ENCODE data around the gene PCDHGA2. TPM values are rescaled to one million over a fixed set of nuclear protein-coding genes. Genes with fewer than 3 reads are reported as not detected.
"Not testable (repeated sequence)": the region's sequence is repeated elsewhere in the genome, so short reads cannot be mapped to it uniquely, and the experiment has no call there.

The PCDHGA2 gene
- total and polyA plus RNA-seq, 2 donors, result 4.1 to 5.7 TPM

DNA sequence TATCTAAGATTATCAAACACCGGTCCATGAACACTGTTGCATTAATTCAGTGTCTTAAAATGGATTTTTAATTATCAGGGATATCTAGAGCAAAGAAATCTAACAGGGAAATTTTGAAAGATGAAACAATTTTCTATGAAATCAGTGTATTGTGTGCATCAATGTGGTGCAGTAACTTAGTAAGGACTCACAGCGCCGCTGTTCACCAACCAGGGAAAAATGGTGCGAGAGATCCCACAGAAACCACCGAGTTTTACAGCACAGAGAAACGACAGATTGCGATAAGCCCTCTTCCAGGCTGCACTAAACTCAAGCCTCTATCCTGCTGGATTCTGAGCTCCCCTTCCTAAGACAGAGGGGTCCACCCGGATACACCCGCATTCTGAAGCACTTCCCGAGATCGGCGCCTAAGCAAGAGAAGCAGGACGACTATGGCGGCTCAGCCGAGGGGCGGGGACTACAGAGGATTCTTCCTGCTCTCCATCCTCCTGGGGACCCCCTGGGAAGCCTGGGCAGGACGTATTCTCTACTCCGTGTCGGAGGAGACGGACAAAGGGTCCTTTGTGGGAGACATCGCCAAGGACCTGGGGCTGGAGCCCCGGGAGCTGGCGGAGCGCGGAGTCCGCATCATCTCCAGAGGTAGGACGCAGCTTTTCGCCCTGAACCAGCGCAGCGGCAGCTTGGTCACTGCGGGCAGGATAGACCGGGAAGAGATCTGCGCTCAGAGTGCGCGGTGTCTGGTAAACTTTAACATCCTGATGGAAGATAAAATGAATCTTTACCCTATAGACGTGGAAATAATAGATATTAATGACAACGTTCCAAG lies 44.1 kb downstream of the PCDHGA2 start, which contains the start of gene PCDHGA7:
Gene PCDHGA7 (plus strand): TSS at position 274 of the 826 bp plus-strand sequence. CDS start 158 bp downstream, at position 432.
- no peak within 1 kb of the TSS for H3K4me3 ChIP-seq (ENCODE audit: low read depth, low read length)
- WGBS, result 13% methylated on average over 37 of the region's 37 CpGs
- H3K27ac ChIP-seq (ENCODE audit: low read depth), result no peak within 1 kb of the TSS
- H3K4me1 ChIP-seq (ENCODE audit: insufficient read depth), result no peaks in the 10 kb centered on the region
- DNase-seq (ENCODE audit: extremely low spot score), result no peak
- peaks cover 1% of the 10 kb centered on the region for H3K36me3 ChIP-seq (ENCODE audit: insufficient read depth)

DNA sequence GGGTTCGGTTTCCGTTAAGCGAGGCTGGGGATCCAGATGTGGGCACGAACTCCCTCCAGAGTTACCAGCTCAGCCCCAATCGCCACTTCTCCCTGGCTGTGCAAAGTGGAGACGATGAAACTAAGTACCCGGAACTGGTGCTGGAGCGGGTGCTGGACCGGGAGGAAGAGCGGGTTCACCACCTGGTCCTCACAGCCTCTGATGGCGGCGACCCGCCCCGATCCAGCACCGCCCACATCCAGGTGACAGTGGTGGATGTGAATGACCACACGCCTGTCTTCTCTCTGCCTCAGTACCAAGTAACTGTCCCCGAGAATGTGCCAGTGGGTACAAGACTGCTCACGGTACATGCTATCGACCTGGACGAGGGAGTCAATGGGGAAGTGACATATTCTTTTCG lies 44.8 kb downstream of the PCDHGA2 start:
- no peak overlapping the region for H3K4me3 ChIP-seq (ENCODE audit: low read depth, low read length)
- H3K27ac ChIP-seq (ENCODE audit: low read depth), result no peak overlapping the region
- H3K36me3 ChIP-seq (ENCODE audit: insufficient read depth), result no peaks in the 10 kb centered on the region
- DNase-seq (ENCODE audit: extremely low spot score), result no peak
- H3K4me1 ChIP-seq (ENCODE audit: insufficient read depth), result no peaks in the 10 kb centered on the region
- WGBS, result 39% methylated on average over 21 of the region's 21 CpGs

DNA sequence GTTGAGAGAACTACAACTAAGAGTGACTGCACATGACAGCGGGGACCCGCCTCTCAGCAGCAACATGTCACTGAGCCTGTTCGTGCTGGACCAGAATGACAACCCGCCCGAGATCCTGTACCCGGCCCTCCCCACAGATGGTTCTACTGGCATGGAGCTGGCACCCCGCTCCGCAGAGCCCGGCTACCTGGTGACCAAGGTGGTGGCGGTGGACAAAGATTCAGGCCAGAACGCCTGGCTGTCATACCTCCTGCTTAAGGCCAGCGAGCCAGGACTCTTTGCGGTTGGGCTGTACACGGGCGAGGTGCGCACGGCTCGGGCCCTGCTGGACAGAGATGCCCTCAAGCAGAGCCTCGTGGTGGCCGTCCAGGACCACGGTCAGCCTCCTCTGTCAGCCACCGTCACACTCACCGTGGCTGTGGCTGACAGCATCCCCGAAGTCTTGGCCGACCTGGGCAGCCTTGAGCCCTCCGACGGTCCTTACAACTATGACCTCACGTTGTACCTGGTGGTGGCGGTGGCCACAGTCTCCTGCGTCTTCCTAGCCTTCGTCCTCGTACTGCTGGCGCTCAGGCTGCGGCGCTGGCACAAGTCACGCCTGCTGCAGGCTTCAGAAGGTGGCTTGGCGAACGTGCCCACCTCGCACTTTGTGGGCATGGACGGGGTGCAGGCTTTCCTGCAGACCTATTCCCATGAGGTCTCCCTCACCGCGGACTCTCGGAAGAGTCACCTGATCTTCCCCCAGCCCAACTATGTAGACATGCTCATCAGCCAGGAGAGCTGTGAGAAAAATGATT lies 46.1 kb downstream of the PCDHGA2 start:
- WGBS, result 50% methylated on average over 43 of the region's 43 CpGs
- H3K36me3 ChIP-seq (ENCODE audit: insufficient read depth), result no peaks in the 10 kb centered on the region
- H3K27ac ChIP-seq (ENCODE audit: low read depth), result no peak overlapping the region
- DNase-seq (ENCODE audit: extremely low spot score), result no peak
- no peak overlapping the region for H3K4me3 ChIP-seq (ENCODE audit: low read depth, low read length)
- no peaks in the 10 kb centered on the region for H3K4me1 ChIP-seq (ENCODE audit: insufficient read depth)

DNA sequence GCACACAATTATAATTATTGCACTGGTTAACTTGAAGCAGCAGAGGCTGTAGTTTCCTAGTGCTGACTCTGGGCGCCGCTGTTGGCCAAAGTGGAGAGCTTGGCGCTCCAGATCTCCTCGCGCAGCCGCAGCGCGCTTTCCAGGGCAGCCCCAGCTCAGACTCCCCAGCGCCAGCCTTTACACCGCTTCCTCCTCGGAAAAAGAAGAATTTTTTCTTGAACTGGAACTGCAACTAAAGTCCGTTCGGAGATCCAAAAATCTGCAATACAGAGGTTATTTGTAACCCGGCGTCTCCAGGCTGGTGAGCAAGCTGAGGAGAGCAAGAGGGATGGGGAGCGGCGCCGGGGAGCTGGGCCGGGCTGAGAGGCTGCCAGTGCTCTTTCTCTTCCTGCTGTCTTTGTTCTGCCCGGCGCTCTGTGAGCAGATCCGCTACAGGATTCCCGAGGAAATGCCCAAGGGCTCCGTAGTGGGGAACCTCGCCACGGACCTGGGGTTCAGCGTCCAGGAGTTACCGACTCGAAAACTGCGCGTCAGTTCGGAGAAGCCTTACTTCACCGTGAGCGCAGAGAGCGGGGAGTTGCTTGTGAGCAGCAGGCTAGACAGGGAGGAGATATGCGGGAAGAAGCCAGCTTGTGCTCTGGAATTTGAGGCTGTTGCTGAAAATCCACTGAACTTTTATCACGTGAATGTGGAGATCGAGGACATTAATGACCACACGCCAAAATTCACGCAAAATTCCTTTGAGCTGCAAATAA lies 49.2 kb downstream of the PCDHGA2 start, which contains the start of gene PCDHGB4:
Gene PCDHGB4 (plus strand): TSS at position 142 of the 755 bp plus-strand sequence. CDS start 187 bp downstream, at position 329.
- not testable (repeated sequence) for DNase-seq (ENCODE audit: extremely low spot score); H3K27ac ChIP-seq (ENCODE audit: low read depth); H3K36me3 ChIP-seq (ENCODE audit: insufficient read depth); H3K4me1 ChIP-seq (ENCODE audit: insufficient read depth)
- H3K4me3 ChIP-seq (ENCODE audit: low read depth, low read length), result peak within 1 kb of the TSS; percentile 23
- WGBS, result 9% methylated on average over 19 of the region's 40 CpGs

DNA sequence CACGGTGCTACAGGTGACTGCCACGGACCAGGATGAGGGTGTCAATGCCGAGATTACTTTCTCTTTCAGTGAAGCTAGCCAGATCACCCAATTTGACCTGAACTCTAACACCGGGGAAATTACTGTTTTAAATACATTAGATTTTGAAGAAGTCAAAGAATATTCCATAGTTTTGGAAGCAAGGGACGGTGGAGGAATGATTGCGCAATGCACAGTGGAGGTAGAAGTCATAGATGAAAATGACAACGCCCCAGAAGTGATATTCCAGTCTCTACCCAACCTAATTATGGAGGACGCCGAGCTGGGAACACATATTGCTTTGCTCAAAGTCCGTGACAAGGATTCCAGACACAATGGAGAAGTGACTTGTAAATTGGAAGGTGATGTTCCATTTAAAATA lies 50.1 kb downstream of the PCDHGA2 start:
- WGBS, result 46% methylated on average over 10 of the region's 10 CpGs
- H3K36me3 ChIP-seq (ENCODE audit: insufficient read depth), result no peaks in the 10 kb centered on the region
- no peak for DNase-seq (ENCODE audit: extremely low spot score)
- H3K27ac ChIP-seq (ENCODE audit: low read depth), result no peak overlapping the region
- no peaks in the 10 kb centered on the region for H3K4me1 ChIP-seq (ENCODE audit: insufficient read depth)
- H3K4me3 ChIP-seq (ENCODE audit: low read depth, low read length), result no peak overlapping the region

DNA sequence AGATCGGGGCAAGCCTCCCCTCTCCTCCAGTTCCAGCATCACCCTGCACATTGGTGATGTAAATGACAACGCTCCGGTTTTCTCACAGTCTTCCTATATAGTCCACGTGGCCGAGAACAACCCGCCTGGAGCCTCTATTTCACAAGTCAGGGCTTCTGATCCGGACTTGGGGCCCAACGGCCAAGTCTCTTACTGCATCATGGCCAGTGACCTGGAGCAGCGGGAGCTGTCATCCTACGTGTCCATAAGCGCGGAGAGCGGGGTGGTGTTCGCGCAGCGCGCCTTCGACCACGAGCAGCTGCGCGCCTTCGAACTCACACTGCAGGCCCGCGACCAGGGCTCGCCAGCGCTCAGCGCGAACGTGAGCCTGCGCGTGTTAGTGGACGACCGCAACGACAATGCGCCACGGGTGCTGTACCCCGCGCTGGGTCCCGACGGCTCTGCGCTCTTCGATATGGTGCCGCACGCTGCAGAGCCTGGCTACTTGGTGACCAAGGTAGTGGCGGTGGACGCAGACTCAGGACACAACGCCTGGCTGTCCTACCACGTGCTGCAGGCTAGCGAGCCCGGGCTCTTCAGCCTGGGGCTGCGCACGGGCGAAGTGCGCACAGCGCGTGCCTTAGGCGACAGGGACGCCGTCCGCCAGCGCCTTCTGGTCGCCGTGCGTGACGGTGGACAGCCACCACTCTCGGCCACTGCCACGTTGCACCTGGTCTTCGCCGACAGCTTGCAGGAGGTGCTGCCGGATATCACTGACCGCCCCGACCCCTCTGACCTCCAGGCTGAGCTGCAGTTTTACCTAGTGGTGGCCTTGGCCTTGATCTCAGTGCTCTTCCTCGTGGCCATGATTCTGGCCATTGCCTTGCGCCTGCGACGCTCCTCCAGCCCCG lies 50.8 kb downstream of the PCDHGA2 start:
- Histone ChIP-seq H3K27ac (ENCODE audit: low read depth) (no peak overlapping the region), H3K4me1 (ENCODE audit: insufficient read depth) (no peaks in the 10 kb centered on the region), H3K36me3 (ENCODE audit: insufficient read depth) (no peaks in the 10 kb centered on the region), H3K4me3 (ENCODE audit: low read depth, low read length) (no peak overlapping the region)
- WGBS, result 33% methylated on average over 77 of the region's 77 CpGs
- no peak for DNase-seq (ENCODE audit: extremely low spot score)

DNA sequence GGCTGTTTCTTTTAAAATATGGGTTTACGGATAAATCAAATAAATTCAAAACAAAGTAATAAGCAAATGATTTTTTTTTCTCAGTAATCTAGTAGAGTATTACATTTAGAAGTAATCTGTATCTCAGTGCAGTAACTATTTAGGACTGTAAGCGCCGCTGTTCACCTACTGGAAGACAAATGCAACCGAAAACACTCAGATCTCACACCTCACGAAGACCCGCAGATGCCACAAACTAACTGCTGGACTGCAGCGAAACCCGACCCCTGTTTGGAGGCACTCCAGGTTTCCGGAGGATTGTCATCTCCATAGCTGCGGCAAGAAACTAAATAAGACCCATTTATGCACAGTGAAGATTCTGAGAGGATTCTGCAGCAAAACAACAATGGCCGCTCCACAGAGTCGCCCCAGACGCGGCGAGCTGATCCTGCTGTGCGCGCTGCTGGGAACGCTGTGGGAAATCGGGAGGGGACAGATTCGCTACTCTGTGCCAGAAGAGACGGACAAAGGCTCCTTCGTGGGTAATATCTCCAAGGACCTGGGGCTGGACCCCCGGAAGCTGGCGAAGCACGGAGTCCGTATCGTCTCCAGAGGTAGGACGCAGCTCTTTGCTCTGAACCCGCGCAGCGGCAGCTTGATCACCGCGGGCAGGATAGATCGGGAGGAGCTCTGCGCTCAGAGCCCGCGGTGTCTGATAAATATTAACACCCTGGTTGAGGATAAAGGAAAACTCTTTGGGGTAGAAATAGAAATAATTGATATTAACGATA lies 54.1 kb downstream of the PCDHGA2 start, which contains the start of gene PCDHGA8:
Gene PCDHGA8 (plus strand): TSS at position 205 of the 770 bp plus-strand sequence. CDS start 181 bp downstream, at position 386.
- no peaks in the 10 kb centered on the region for H3K36me3 ChIP-seq (ENCODE audit: insufficient read depth)
- DNase-seq (ENCODE audit: extremely low spot score), result no peak
- 25% methylated on average over 38 of the region's 38 CpGs for WGBS
- H3K4me1 ChIP-seq (ENCODE audit: insufficient read depth), result no peaks in the 10 kb centered on the region
- no peak within 1 kb of the TSS for H3K27ac ChIP-seq (ENCODE audit: low read depth)
- H3K4me3 ChIP-seq (ENCODE audit: low read depth, low read length), result no peak within 1 kb of the TSS

Other genes with a start within 250 kb of the PCDHGA2 start
Only the 30 nearest of the 38 such genes appear.
- gene PCDHB9, start 151.6 kb upstream of the PCDHGA2 start, total RNA-seq, result 2.4 TPM
- gene PCDHB9, start 151.6 kb upstream of the PCDHGA2 start, polyA plus RNA-seq, result 1.2 TPM
- gene PCDHB10, start 146.4 kb upstream of the PCDHGA2 start, total RNA-seq, result 5.0 TPM
- 5.1 TPM for gene PCDHB10, start 146.4 kb upstream of the PCDHGA2 start, polyA plus RNA-seq
- 7.3 TPM for gene PCDHB11, start 139.1 kb upstream of the PCDHGA2 start, total RNA-seq
- 2.8 TPM for gene PCDHB11, start 139.1 kb upstream of the PCDHGA2 start, polyA plus RNA-seq
- 6.9 TPM for gene PCDHB12, start 130.0 kb upstream of the PCDHGA2 start, total RNA-seq
- gene PCDHB12, start 130.0 kb upstream of the PCDHGA2 start, polyA plus RNA-seq, result 3.4 TPM
- 5.9 TPM for gene PCDHB13, start 124.8 kb upstream of the PCDHGA2 start, total RNA-seq
- 2.5 TPM for gene PCDHB13, start 124.8 kb upstream of the PCDHGA2 start, polyA plus RNA-seq
- 10.1 TPM for gene PCDHB14, start 115.4 kb upstream of the PCDHGA2 start, total RNA-seq
- 8.2 TPM for gene PCDHB14, start 115.4 kb upstream of the PCDHGA2 start, polyA plus RNA-seq
- gene PCDHB15, start 93.4 kb upstream of the PCDHGA2 start, total RNA-seq, result 7.8 TPM
- 7.3 TPM for gene PCDHB15, start 93.4 kb upstream of the PCDHGA2 start, polyA plus RNA-seq
- gene SLC25A2, start 34.7 kb upstream of the PCDHGA2 start, total RNA-seq, result 0.69 TPM
- gene SLC25A2, start 34.7 kb upstream of the PCDHGA2 start, polyA plus RNA-seq, result not detected
- 85.9 TPM for gene TAF7, start 18.0 kb upstream of the PCDHGA2 start, total RNA-seq
- gene TAF7, start 18.0 kb upstream of the PCDHGA2 start, polyA plus RNA-seq, result 100 TPM
- gene PCDHGA1, start 8.2 kb upstream of the PCDHGA2 start, total RNA-seq, result 1.2 TPM
- gene PCDHGA1, start 8.2 kb upstream of the PCDHGA2 start, polyA plus RNA-seq, result 1.2 TPM
- gene PCDHGA3, start 5.1 kb downstream of the PCDHGA2 start, total RNA-seq, result 4.6 TPM
- gene PCDHGA3, start 5.1 kb downstream of the PCDHGA2 start, polyA plus RNA-seq, result 1.6 TPM
- 5.7 TPM for gene PCDHGB1, start 11.3 kb downstream of the PCDHGA2 start, total RNA-seq
- gene PCDHGB1, start 11.3 kb downstream of the PCDHGA2 start, polyA plus RNA-seq, result 0.47 TPM
- 5.8 TPM for gene PCDHGA4, start 16.3 kb downstream of the PCDHGA2 start, total RNA-seq
- 2.2 TPM for gene PCDHGA4, start 16.3 kb downstream of the PCDHGA2 start, polyA plus RNA-seq
- 7.9 TPM for gene PCDHGB2, start 21.2 kb downstream of the PCDHGA2 start, total RNA-seq
- 2.2 TPM for gene PCDHGB2, start 21.2 kb downstream of the PCDHGA2 start, polyA plus RNA-seq
- gene PCDHGA5, start 25.4 kb downstream of the PCDHGA2 start, total RNA-seq, result 7.0 TPM
- 2.6 TPM for gene PCDHGA5, start 25.4 kb downstream of the PCDHGA2 start, polyA plus RNA-seq
- gene PCDHGB3, start 31.5 kb downstream of the PCDHGA2 start, total RNA-seq, result 7.3 TPM
- gene PCDHGB3, start 31.5 kb downstream of the PCDHGA2 start, polyA plus RNA-seq, result 1.4 TPM
- 9.6 TPM for gene PCDHGA6, start 35.1 kb downstream of the PCDHGA2 start, total RNA-seq
- gene PCDHGA6, start 35.1 kb downstream of the PCDHGA2 start, polyA plus RNA-seq, result 3.7 TPM
- gene PCDHGA7, start 44.0 kb downstream of the PCDHGA2 start, total RNA-seq, result 6.9 TPM
- gene PCDHGA7, start 44.0 kb downstream of the PCDHGA2 start, polyA plus RNA-seq, result 1.9 TPM
- gene PCDHGB4, start 48.9 kb downstream of the PCDHGA2 start, total RNA-seq, result 11.7 TPM
- gene PCDHGB4, start 48.9 kb downstream of the PCDHGA2 start, polyA plus RNA-seq, result 2.4 TPM
- 9.1 TPM for gene PCDHGA8, start 53.9 kb downstream of the PCDHGA2 start, total RNA-seq
- 0.25 TPM for gene PCDHGA8, start 53.9 kb downstream of the PCDHGA2 start, polyA plus RNA-seq
- 13.5 TPM for gene PCDHGB5, start 59.2 kb downstream of the PCDHGA2 start, total RNA-seq
- 4.7 TPM for gene PCDHGB5, start 59.2 kb downstream of the PCDHGA2 start, polyA plus RNA-seq
- gene PCDHGA9, start 64.0 kb downstream of the PCDHGA2 start, total RNA-seq, result 12.5 TPM
- 3.1 TPM for gene PCDHGA9, start 64.0 kb downstream of the PCDHGA2 start, polyA plus RNA-seq
- gene PCDHGB6, start 69.3 kb downstream of the PCDHGA2 start, total RNA-seq, result 12.0 TPM
- 5.0 TPM for gene PCDHGB6, start 69.3 kb downstream of the PCDHGA2 start, polyA plus RNA-seq
- gene PCDHGA10, start 74.2 kb downstream of the PCDHGA2 start, total RNA-seq, result 12.3 TPM
- gene PCDHGA10, start 74.2 kb downstream of the PCDHGA2 start, polyA plus RNA-seq, result 1.6 TPM
- 10.4 TPM for gene PCDHGB7, start 78.9 kb downstream of the PCDHGA2 start, total RNA-seq
- gene PCDHGB7, start 78.9 kb downstream of the PCDHGA2 start, polyA plus RNA-seq, result 11.7 TPM
- 12.5 TPM for gene PCDHGA11, start 82.3 kb downstream of the PCDHGA2 start, total RNA-seq
- 1.9 TPM for gene PCDHGA11, start 82.3 kb downstream of the PCDHGA2 start, polyA plus RNA-seq
- gene PCDHGA12, start 91.7 kb downstream of the PCDHGA2 start, total RNA-seq, result 7.8 TPM
- 2.9 TPM for gene PCDHGA12, start 91.7 kb downstream of the PCDHGA2 start, polyA plus RNA-seq
- 62.8 TPM for gene PCDHGC3, start 137.2 kb downstream of the PCDHGA2 start, total RNA-seq
- gene PCDHGC3, start 137.2 kb downstream of the PCDHGA2 start, polyA plus RNA-seq, result 101 TPM
- gene PCDHGC4, start 146.3 kb downstream of the PCDHGA2 start, total RNA-seq, result 6.8 TPM
- 0.23 TPM for gene PCDHGC4, start 146.3 kb downstream of the PCDHGA2 start, polyA plus RNA-seq
- gene PCDHGC5, start 150.3 kb downstream of the PCDHGA2 start, total RNA-seq, result 3.7 TPM
- 0.29 TPM for gene PCDHGC5, start 150.3 kb downstream of the PCDHGA2 start, polyA plus RNA-seq

Data from urinary bladder (tissue), 4 donors.